Astrocyte (in vitro differentiated cells and primary cell): ENCODE data around the gene CFDP1. TPM values are rescaled to one million over a fixed set of nuclear protein-coding genes. Genes with fewer than 3 reads are reported as not detected.
"Not testable (repeated sequence)": the region's sequence is repeated elsewhere in the genome, so short reads cannot be mapped to it uniquely, and the experiment has no call there.

Source experiments
- DNase-seq: peaks from one replicate; pipeline ENCODE4 v3.0.0-alpha.2; 2010; ENCODE audit warnings: low read depth
- FAIRE-seq: peaks from 2 replicates; lab custom pipeline; 2011; peaks lifted over from hg19 to GRCh38; lab: Jason Lieb, UNC
- H2AFZ ChIP-seq: 2 replicates; pipeline ENCODE4 v1.6.0; 2012; ENCODE audit warnings: low read depth, low read length, inconsistent platforms
- H3K27ac ChIP-seq: 2 replicates; pipeline ENCODE4 v1.5.1; 2011; ENCODE audit warnings: low read depth, low read length, inconsistent platforms
- H3K27me3 ChIP-seq: 2 replicates; pipeline ENCODE4 v1.6.0; 2011; ENCODE audit warnings: low read length, inconsistent platforms; ENCODE audit not compliant: insufficient read depth
- H3K36me3 ChIP-seq: 2 replicates; pipeline ENCODE4 v1.5.1; 2011; ENCODE audit warnings: low read length, inconsistent platforms; ENCODE audit not compliant: insufficient read depth
- H3K4me1 ChIP-seq: 2 replicates; pipeline ENCODE4 v1.5.1; 2011; ENCODE audit warnings: low read length, inconsistent platforms; ENCODE audit not compliant: insufficient read depth
- H3K4me2 ChIP-seq: 2 replicates; pipeline ENCODE4 v1.6.0; 2012; ENCODE audit warnings: low read length, inconsistent platforms
- H3K4me3 ChIP-seq: 2 replicates; pipeline ENCODE4 v1.5.1; 2011; ENCODE audit warnings: low read depth, mild to moderate bottlenecking, low read length, inconsistent platforms; ENCODE audit not compliant: insufficient read depth
- H3K79me2 ChIP-seq: 2 replicates; pipeline ENCODE4 v1.6.0; 2012; ENCODE audit warnings: mild to moderate bottlenecking, low read length, inconsistent platforms; ENCODE audit not compliant: insufficient read depth
- H3K9ac ChIP-seq: 2 replicates; pipeline ENCODE4 v1.6.0; 2012; ENCODE audit warnings: mild to moderate bottlenecking, low read length, inconsistent platforms
- H3K9me3 ChIP-seq: 2 replicates; pipeline ENCODE4 v1.5.1; 2012; ENCODE audit warnings: low read depth, mild to moderate bottlenecking, low read length, inconsistent platforms; ENCODE audit not compliant: insufficient read depth
- H4K20me1 ChIP-seq: 2 replicates; pipeline ENCODE4 v1.6.0; 2012; ENCODE audit warnings: low read length, inconsistent platforms; ENCODE audit not compliant: insufficient read depth
- H3K27ac Mint-ChIP-seq: one replicate; pipeline ENCODE4 v1.8.0; 2021; ENCODE audit warnings: mild to moderate bottlenecking, mixed read lengths; ENCODE audit not compliant: unreplicated experiment
- H3K27me3 Mint-ChIP-seq: one replicate; pipeline ENCODE4 v1.8.0; 2021; ENCODE audit warnings: low read depth, mixed read lengths; ENCODE audit not compliant: unreplicated experiment
- H3K36me3 Mint-ChIP-seq: one replicate; pipeline ENCODE4 v1.8.0; 2021; ENCODE audit warnings: low read depth, mixed read lengths; ENCODE audit not compliant: unreplicated experiment
- H3K4me1 Mint-ChIP-seq: one replicate; pipeline ENCODE4 v1.8.0; 2021; ENCODE audit warnings: low read depth, mixed read lengths; ENCODE audit not compliant: unreplicated experiment
- H3K4me3 Mint-ChIP-seq: one replicate; pipeline ENCODE4 v1.8.0; 2021; ENCODE audit warnings: mild to moderate bottlenecking, moderate library complexity, mixed read lengths; ENCODE audit not compliant: unreplicated experiment
- H3K9me3 Mint-ChIP-seq: one replicate; pipeline ENCODE4 v1.8.0; 2021; ENCODE audit warnings: mild to moderate bottlenecking, mixed read lengths; ENCODE audit not compliant: unreplicated experiment
- CTCF ChIP-seq: IDR thresholded peaks from 2 replicates; pipeline ENCODE4 v1.5.1; 2011; ENCODE audit warnings: low read depth, mild to moderate bottlenecking, inconsistent platforms, low read length, moderate library complexity; ENCODE audit not compliant: insufficient read depth
- EZH2 ChIP-seq: IDR thresholded peaks from 2 replicates; pipeline ENCODE4 v1.6.1; 2012; ENCODE audit warnings: mild to moderate bottlenecking, low read length, inconsistent platforms; ENCODE audit not compliant: insufficient read depth
- total RNA-seq: library from RNA; stranded (reverse); gene quantifications from 2 replicates; pipeline ENCODE4 v1.2.1, GENCODE V29; 2021

The CFDP1 gene
- total RNA-seq, 1 donor from 2014 or later, result 36.9 TPM

GRCh38 chr16:75426524-75426923, 6.8 kb downstream of the CFDP1 start:
- not testable (repeated sequence) for H3K27me3 ChIP-seq, H3K4me2 ChIP-seq, H3K27me3 Mint-ChIP-seq, H3K4me1 Mint-ChIP-seq, H3K9me3 ChIP-seq, H3K36me3 Mint-ChIP-seq, H3K36me3 ChIP-seq, H3K4me3 Mint-ChIP-seq, H3K27ac ChIP-seq, FAIRE-seq, H3K9ac ChIP-seq, H3K4me1 ChIP-seq, H3K4me3 ChIP-seq, H3K27ac Mint-ChIP-seq, H2AFZ ChIP-seq, DNase-seq, H3K9me3 Mint-ChIP-seq
- peaks cover 46% of the 10 kb centered on the region for H4K20me1 ChIP-seq
- peaks cover 83% of the 10 kb centered on the region for H3K79me2 ChIP-seq

GRCh38 chr16:75424105-75424762, 9.1 kb downstream of the CFDP1 start:
- H2AFZ ChIP-seq, DNase-seq, H3K4me2 ChIP-seq, H3K27me3 Mint-ChIP-seq, H3K36me3 Mint-ChIP-seq, H3K9ac ChIP-seq, H3K36me3 ChIP-seq, H3K4me1 ChIP-seq, H3K4me3 ChIP-seq, H3K27ac ChIP-seq, H3K9me3 Mint-ChIP-seq, H3K27me3 ChIP-seq, FAIRE-seq, H3K9me3 ChIP-seq: not testable (repeated sequence)
- H3K79me2 ChIP-seq, result peaks cover 84% of the 10 kb centered on the region
- H3K4me3 Mint-ChIP-seq, result peak overlapping the region; percentile 37
- H4K20me1 ChIP-seq, result peaks cover 47% of the 10 kb centered on the region
- H3K27ac Mint-ChIP-seq, result peak overlapping the region; percentile 47
- peaks cover 13% of the 10 kb centered on the region for H3K4me1 Mint-ChIP-seq

- Histone ChIP-seq H3K9me3 (no peaks in the 10 kb centered on the region), H3K4me2 (no peak overlapping the region), H4K20me1 (peaks cover 45% of the 10 kb centered on the region), H3K36me3 (no peaks in the 10 kb centered on the region), H3K27me3 (no peaks in the 10 kb centered on the region), H3K79me2 (peaks cover 84% of the 10 kb centered on the region), H3K27ac (no peak overlapping the region), H2AFZ (no peak overlapping the region), H3K9ac (no peak overlapping the region), H3K4me3 (no peak overlapping the region), H3K4me1 (peaks cover 3% of the 10 kb centered on the region)
- H3K4me1 Mint-ChIP-seq, result peaks cover 13% of the 10 kb centered on the region
- TF ChIP-seq CTCF, result no peak
- no peak for TF ChIP-seq EZH2
- H3K4me3 Mint-ChIP-seq, result peak overlapping the region; percentile 37
- H3K27me3 Mint-ChIP-seq, result no peaks in the 10 kb centered on the region
- DNase-seq (no peak), FAIRE-seq (no peak)
- peak overlapping the region; percentile 24 for H3K27ac Mint-ChIP-seq
- peaks cover 2% of the 10 kb centered on the region for H3K36me3 Mint-ChIP-seq
- H3K9me3 Mint-ChIP-seq, result no peaks in the 10 kb centered on the region
Observed at GRCh38 chr16:75423723-75424104, 9.6 kb downstream of the CFDP1 start.
